ENCODE measurements around the gene MRPS17.

MRPS17 gene

DNA sequence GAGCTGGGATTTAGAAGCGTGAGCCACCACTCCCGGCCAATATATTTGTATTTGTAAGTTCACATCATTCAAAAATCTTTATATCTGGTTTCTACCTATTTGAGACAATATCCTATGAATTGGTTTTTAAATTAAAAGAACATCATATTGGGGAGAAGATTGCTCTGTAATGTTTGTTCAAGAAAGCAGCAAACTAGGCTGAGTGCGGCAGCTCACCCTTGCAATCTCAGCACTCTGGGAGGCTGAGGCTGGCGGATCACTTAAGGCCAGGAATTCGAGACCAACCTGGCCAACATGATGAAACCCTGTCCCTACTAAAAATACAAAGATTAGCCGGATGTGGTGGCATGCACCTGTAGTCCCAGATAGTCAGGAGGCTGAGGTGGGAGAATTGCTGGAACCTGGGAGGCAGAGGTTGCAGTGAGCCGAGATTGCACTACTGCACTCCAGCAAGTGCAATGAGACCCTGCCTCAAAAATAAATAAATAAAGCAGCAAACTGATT lies 22.1 kb downstream of the MRPS17 start:
- no peak for DNase-seq

DNA sequence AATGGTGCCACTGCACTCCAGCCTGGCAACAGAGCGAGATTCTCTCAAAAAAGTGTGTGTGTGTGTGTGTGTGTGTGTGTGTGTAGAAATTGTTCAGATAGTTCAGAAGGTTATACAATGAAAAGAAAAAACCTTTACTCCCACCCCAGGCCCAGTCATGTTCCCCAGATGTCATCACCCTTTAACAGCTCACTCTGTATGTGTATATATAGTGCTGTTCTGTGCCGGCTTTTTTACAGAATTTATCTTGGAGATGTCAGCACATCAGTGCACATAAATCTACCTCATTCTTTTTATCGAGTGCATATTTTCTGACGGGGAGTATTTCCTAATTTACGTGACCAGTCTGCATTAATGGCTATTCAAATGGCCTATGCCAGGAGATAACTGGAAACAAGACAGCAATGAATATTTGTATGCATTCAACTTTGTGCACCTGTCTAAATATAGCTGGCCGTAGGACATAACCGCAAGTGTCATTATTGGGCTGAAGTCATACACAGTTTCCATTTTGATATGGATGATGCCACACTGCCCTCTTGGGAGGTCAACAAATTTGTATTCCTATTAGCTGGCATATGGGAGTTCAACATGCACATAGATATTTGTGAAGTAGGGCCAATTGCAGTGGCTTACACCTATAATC lies 24.4 kb downstream of the MRPS17 start:
- no peak for DNase-seq

- peak; percentile 81 to 82 for DNase-seq
Measured at GRCh38 chr7:55977831-55978230, 26.2 kb downstream of the MRPS17 start.

DNA sequence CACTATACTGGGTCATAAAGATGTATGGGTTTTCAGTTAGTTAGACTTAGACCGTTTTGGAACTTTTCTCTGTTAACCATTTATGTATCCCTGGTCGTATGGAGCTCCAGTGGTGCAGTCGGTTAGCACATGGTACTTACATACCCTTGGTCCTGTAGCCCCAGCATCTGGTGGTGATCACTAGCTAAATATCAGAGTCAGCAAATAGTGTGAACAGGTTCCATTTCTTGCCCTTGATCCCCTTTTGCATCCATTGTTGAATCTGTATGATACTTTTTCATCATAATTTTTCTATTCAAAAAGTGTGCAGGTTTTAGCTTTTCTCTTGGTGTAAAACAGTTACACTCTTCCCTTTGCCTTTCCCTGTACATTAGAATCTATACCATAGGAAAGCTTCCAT lies 28.6 kb downstream of the MRPS17 start:
- DNase-seq, result no peak

GRCh38 chr7:55983537-55983936 lies 31.9 kb downstream of the MRPS17 start:
- no peak for DNase-seq

DNA sequence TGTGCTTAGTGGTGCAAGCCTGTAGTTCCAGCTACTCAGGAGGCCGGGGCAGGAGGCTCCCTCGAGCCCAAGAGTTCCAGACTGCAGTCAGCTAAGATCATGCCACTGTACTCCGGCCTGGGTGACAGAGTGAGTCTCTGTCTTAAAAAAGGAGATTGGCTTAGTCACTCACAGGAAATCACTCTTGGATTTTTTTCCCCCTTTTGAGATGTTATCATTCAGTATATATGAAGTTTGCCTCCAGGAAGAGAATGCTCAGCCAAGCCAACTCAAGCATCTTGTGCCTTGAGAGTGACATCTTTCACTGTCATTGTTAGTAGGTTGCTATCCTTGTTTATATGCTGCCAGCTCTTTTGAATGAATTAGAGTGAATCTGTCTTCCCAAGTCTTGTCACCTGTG lies 40.7 kb downstream of the MRPS17 start:
- DNase-seq, result no peak

- DNase-seq, result no peak
Measured at GRCh38 chr7:55996856-55997500, 45.3 kb downstream of the MRPS17 start.

DNA sequence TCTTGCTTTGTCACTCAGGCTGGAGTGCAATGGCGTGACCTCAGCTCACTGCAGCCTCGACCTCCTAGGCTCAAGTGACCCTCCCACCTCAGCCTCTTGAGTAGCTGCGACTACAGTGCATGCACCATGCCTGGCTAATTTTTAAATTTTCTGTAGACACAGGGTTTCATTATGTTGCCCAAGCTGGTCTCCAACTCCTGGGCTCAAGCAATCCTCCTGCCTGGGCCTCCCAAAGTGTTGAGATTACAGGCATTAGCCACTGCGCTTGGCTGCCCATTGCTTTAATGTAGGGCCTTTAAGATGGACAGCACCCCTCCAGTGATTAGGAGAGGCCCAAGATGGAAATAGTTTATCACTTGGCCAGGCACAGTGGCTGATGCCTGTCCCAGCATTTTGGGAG lies 52.1 kb downstream of the MRPS17 start:
- no peak for DNase-seq
